ENCODE results near the gene DCLRE1C.
A peak's percentile ranks its signal among the peaks of the same experiment; 100 is the strongest.
"Not testable (repeated sequence)": the region's sequence is repeated elsewhere in the genome, so short reads cannot be mapped to it uniquely, and the experiment has no call there.

DCLRE1C gene

DNA sequence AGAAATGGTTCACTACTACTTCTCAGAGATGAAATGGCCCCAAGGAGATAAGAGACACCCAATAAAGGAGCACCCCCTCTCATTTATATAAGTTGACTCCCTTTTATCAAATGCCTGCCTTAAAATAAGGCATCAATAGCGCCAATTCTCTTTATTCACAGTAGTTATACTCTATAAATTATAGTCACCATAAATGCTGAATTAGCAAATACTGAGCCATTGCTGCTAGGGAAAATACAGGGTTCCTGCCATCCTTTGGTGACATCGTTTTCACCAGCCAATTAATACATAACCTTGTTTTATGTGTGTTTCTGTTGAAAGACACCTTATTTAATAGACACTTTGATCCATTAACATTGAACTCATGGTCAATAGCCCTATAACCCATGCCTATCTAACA, 28.6 kb downstream of the DCLRE1C start:
- Mint-ChIP-seq H3K9me3 (no peaks in the 10 kb centered on the region), H3K36me3 (ENCODE audit: low read depth) (peaks cover 79% of the 10 kb centered on the region), H3K4me3 (no peak overlapping the region), H3K27ac (no peak overlapping the region), H3K4me1 (ENCODE audit: low read depth) (peaks cover 3% of the 10 kb centered on the region), H3K27me3 (ENCODE audit: low read depth) (no peaks in the 10 kb centered on the region)
- no peak for DNase-seq (ENCODE audit: low spot score)

DNA sequence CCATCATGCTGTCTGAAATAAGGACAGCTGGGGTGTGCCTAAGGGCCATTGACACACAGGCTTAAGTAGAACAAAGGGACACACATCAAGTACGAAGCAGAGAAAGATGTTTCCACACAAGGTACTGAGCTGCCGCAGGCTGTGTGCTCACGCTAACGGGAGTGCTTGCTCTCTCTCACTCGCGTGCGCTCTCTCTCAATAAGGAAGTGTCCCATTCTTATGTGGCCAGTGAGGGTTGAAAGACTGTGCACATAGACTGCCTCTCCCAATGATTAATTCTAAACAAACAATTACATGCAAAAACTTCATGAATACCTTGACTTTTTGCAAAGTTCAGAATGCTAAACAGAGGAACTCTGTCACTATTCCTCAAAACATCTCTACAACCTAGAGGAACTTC, 29.9 kb downstream of the DCLRE1C start:
- Mint-ChIP-seq H3K9me3 (peaks cover 3% of the 10 kb centered on the region), H3K4me3 (no peak overlapping the region), H3K27me3 (ENCODE audit: low read depth) (no peaks in the 10 kb centered on the region), H3K27ac (no peak overlapping the region), H3K36me3 (ENCODE audit: low read depth) (peaks cover 87% of the 10 kb centered on the region), H3K4me1 (ENCODE audit: low read depth) (peaks cover 3% of the 10 kb centered on the region)
- DNase-seq (ENCODE audit: low spot score), result no peak

- Mint-ChIP-seq H3K9me3 (peaks cover 46% of the 10 kb centered on the region), H3K27ac (no peak overlapping the region), H3K4me3 (no peak overlapping the region), H3K36me3 (ENCODE audit: low read depth) (peaks cover 97% of the 10 kb centered on the region), H3K27me3 (ENCODE audit: low read depth) (no peaks in the 10 kb centered on the region), H3K4me1 (ENCODE audit: low read depth) (peaks cover 13% of the 10 kb centered on the region)
- DNase-seq (ENCODE audit: low spot score), result no peak
Observed at GRCh38 chr10:14918964-14919363, 34.9 kb downstream of the DCLRE1C start.

DNA sequence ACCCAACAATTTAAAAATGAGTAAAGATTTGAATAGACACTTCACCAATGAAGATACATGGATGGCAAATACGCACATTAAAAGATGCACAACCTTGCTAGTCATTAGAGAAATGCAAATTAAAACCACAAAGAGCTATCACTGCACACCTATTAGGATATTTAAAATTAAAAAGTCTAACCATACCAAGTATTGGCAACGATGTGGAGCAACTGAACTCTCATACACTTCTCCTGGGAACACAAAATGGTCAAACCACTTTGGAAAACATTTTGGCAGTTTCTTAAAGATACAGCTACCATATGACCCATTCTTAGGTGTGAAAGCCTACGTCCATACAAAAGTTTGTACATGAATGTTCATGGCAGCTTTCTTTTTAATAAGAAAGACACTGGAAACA, 36.1 kb downstream of the DCLRE1C start:
- no peak for DNase-seq (ENCODE audit: low spot score)
- peaks cover 53% of the 10 kb centered on the region for H3K9me3 Mint-ChIP-seq

GRCh38 chr10:14916600-14916999, 37.3 kb downstream of the DCLRE1C start:
- Mint-ChIP-seq H3K27ac (no peak overlapping the region), H3K4me1 (ENCODE audit: low read depth) (peaks cover 13% of the 10 kb centered on the region), H3K4me3 (no peak overlapping the region), H3K36me3 (ENCODE audit: low read depth) (peaks cover 95% of the 10 kb centered on the region), H3K27me3 (ENCODE audit: low read depth) (no peaks in the 10 kb centered on the region), H3K9me3 (peaks cover 53% of the 10 kb centered on the region)
- no peak for DNase-seq (ENCODE audit: low spot score)

More for the DNA sequence above, 36.1 kb downstream of the DCLRE1C start:
- peaks cover 97% of the 10 kb centered on the region for H3K36me3 Mint-ChIP-seq (ENCODE audit: low read depth)
- H3K27me3 Mint-ChIP-seq (ENCODE audit: low read depth), result no peaks in the 10 kb centered on the region
- no peak overlapping the region for H3K27ac Mint-ChIP-seq
- no peak overlapping the region for H3K4me3 Mint-ChIP-seq
- H3K4me1 Mint-ChIP-seq (ENCODE audit: low read depth), result peaks cover 13% of the 10 kb centered on the region

DNA sequence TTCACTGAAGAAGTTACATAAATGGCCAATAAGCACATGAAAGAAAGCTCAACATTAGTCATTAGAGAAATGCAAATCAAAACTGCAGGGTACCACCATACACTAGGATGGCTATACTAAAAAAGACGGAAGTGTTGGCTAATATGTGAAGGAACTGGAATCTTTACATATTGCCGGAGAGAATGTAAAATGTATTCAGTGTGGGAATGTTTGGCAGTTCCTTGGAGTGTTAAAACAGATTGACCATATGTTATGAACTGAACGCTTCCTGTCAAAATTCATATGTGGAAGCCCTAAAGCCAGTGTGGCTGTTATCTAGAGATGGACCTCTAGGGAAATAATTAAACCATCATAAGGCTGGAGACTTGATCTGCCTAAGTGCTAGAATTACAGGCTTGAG, 42.1 kb downstream of the DCLRE1C start:
- peaks cover 91% of the 10 kb centered on the region for H3K36me3 Mint-ChIP-seq (ENCODE audit: low read depth)
- peaks cover 42% of the 10 kb centered on the region for H3K9me3 Mint-ChIP-seq
- H3K27me3 Mint-ChIP-seq (ENCODE audit: low read depth), result no peaks in the 10 kb centered on the region
- DNase-seq (ENCODE audit: low spot score), result no peak
- H3K4me3 Mint-ChIP-seq, result no peak overlapping the region
- H3K27ac Mint-ChIP-seq, result no peak overlapping the region
- H3K4me1 Mint-ChIP-seq (ENCODE audit: low read depth), result peaks cover 11% of the 10 kb centered on the region

- Mint-ChIP-seq H3K9me3 (peaks cover 34% of the 10 kb centered on the region), H3K36me3 (ENCODE audit: low read depth) (peaks cover 89% of the 10 kb centered on the region), H3K27me3 (ENCODE audit: low read depth) (no peaks in the 10 kb centered on the region), H3K4me3 (no peak overlapping the region), H3K4me1 (ENCODE audit: low read depth) (peaks cover 10% of the 10 kb centered on the region), H3K27ac (no peak overlapping the region)
- no peak for DNase-seq (ENCODE audit: low spot score)
Observed at GRCh38 chr10:14910953-14911352, 42.9 kb downstream of the DCLRE1C start.

DNA sequence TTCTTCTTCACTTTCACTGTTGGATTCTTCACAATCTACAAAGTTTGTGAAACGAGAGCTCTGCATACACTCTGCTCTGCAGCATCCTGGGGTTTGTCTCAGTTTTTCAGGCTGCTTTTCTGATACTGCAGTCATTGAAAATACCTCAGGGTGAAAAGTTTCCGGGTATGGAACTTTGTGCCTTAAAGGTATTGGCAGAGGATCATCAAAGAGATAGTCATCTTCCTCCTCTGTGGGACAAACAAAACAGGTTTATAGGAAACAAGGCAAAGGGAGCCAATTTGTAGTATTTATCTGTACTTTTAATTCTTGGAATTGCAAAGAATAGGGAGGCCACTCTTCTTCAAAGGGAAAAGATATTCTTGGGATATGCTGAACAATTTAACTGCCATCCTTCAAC, 44.8 kb downstream of the DCLRE1C start:
- H3K4me3 Mint-ChIP-seq, result no peak overlapping the region

GRCh38 chr10:14907591-14907990, 46.3 kb downstream of the DCLRE1C start:
- peaks cover 70% of the 10 kb centered on the region for H3K36me3 Mint-ChIP-seq (ENCODE audit: low read depth)
- not testable (repeated sequence) for DNase-seq (ENCODE audit: low spot score); H3K27ac Mint-ChIP-seq; H3K4me1 Mint-ChIP-seq (ENCODE audit: low read depth); H3K27me3 Mint-ChIP-seq (ENCODE audit: low read depth); H3K4me3 Mint-ChIP-seq; H3K9me3 Mint-ChIP-seq

More for the DNA sequence above, 44.8 kb downstream of the DCLRE1C start:
- Mint-ChIP-seq H3K27me3 (ENCODE audit: low read depth) (no peaks in the 10 kb centered on the region), H3K9me3 (peaks cover 18% of the 10 kb centered on the region), H3K27ac (no peak overlapping the region), H3K36me3 (ENCODE audit: low read depth) (peaks cover 80% of the 10 kb centered on the region), H3K4me1 (ENCODE audit: low read depth) (peaks cover 3% of the 10 kb centered on the region)
- no peak for DNase-seq (ENCODE audit: low spot score)

DNA sequence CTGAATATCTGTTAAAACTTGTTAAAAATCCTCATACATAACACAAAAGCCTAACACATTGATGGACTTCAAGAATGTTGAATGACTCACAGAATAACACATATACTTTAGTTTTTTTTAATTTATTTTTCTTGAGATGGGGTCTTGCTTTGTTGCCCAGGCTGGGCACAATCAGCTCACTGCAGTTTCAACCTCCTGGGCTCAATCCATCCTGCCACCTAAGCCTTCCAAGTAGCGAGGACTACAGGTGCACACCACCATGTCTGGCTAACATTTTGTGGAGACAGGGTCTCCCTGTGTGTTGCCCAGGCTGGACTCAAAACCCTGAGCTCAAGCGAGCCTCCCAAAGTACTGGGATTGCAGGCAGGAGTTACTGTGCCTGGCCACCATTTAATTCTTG, 47.1 kb downstream of the DCLRE1C start:
- peaks cover 9% of the 10 kb centered on the region for H3K9me3 Mint-ChIP-seq
- DNase-seq (ENCODE audit: low spot score), result no peak
- no peaks in the 10 kb centered on the region for H3K27me3 Mint-ChIP-seq (ENCODE audit: low read depth)
- peaks cover 65% of the 10 kb centered on the region for H3K36me3 Mint-ChIP-seq (ENCODE audit: low read depth)
- H3K4me1 Mint-ChIP-seq (ENCODE audit: low read depth), result peaks cover 3% of the 10 kb centered on the region
- H3K27ac Mint-ChIP-seq, result no peak overlapping the region
- no peak overlapping the region for H3K4me3 Mint-ChIP-seq

GRCh38 chr10:14905890-14906289, 48.0 kb downstream of the DCLRE1C start:
- Mint-ChIP-seq H3K9me3 (peaks cover 9% of the 10 kb centered on the region), H3K27me3 (ENCODE audit: low read depth) (no peaks in the 10 kb centered on the region), H3K27ac (peak overlapping the region; percentile 26), H3K4me1 (ENCODE audit: low read depth) (peaks cover 3% of the 10 kb centered on the region), H3K4me3 (no peak overlapping the region), H3K36me3 (ENCODE audit: low read depth) (peaks cover 58% of the 10 kb centered on the region)
- DNase-seq (ENCODE audit: low spot score), result no peak

DNA sequence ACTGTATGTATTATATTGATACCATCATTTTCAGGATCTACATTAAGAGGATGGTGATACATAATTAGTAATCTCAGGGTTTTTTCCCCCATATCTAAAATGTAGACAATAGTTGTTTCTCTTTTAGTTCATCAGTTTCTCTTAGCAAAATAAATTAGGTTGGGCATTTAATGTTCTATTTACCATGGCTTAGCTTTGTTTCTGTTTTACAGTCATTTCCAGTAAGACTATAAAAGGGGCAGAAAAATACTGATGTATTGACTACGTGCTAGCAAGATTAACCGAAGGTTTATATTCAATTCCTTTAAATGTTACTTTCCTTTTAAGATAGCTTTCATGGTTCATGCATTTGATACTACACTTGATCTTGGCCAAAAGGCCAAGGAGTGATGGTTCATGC, 49.0 kb downstream of the DCLRE1C start:
- Mint-ChIP-seq H3K4me1 (ENCODE audit: low read depth) (peaks cover 3% of the 10 kb centered on the region), H3K9me3 (peaks cover 9% of the 10 kb centered on the region), H3K27ac (no peak overlapping the region), H3K4me3 (no peak overlapping the region), H3K36me3 (ENCODE audit: low read depth) (peaks cover 53% of the 10 kb centered on the region), H3K27me3 (ENCODE audit: low read depth) (no peaks in the 10 kb centered on the region)
- DNase-seq (ENCODE audit: low spot score), result no peak

DNA sequence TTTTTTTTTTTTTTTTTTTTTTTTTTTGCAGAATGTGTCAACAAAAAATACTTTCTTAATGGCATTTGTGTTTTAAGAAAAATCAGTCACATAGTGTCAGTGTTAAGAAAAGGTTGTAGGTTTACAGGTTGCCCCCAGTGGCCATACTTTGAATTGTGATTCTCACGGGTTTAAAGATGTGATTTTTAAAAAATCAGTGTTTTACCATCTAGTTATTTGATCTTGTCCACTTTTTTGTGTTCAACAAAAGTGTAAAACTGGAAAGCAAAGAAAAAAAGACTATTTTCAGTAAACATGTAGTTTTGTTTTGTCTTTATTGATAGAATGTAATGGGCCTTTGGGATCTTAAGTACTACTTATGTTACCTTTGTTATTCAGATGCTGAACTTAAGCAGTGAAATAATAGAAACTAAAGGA, 49.6 kb downstream of the DCLRE1C start:
- no peaks in the 10 kb centered on the region for H3K27me3 Mint-ChIP-seq (ENCODE audit: low read depth)
- H3K9me3 Mint-ChIP-seq, result peaks cover 9% of the 10 kb centered on the region
- H3K4me1 Mint-ChIP-seq (ENCODE audit: low read depth), result peaks cover 3% of the 10 kb centered on the region
- H3K36me3 Mint-ChIP-seq (ENCODE audit: low read depth), result peaks cover 53% of the 10 kb centered on the region
- no peak overlapping the region for H3K27ac Mint-ChIP-seq
- no peak for DNase-seq (ENCODE audit: low spot score)
- no peak overlapping the region for H3K4me3 Mint-ChIP-seq

- Mint-ChIP-seq H3K4me3 (no peak overlapping the region), H3K27ac (no peak overlapping the region), H3K4me1 (ENCODE audit: low read depth) (peaks cover 9% of the 10 kb centered on the region), H3K36me3 (ENCODE audit: low read depth) (peaks cover 14% of the 10 kb centered on the region), H3K27me3 (ENCODE audit: low read depth) (no peaks in the 10 kb centered on the region), H3K9me3 (no peaks in the 10 kb centered on the region)
- no peak for DNase-seq (ENCODE audit: low spot score)
Observed at GRCh38 chr10:14891151-14891550, 62.7 kb downstream of the DCLRE1C start.

DNA sequence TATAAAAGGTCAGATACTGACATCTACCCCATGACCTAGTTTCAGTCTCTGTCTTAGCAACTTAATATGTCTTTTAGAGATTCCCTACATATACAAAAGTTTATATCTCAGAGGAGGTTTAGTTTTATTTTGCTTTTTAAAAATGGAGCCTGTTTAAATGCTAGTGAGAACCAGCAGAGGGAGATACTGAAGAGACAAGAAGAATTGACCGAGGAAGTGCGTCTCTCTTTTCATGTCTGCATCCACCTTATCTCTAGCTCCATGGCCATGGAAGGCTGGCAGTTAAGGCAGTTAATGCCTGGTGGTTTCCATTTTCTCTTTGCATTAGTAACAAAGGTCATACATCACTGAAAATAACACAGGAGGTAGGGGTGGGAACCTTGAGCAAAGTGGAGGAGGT, 64.6 kb downstream of the DCLRE1C start:
- no peaks in the 10 kb centered on the region for H3K27me3 Mint-ChIP-seq (ENCODE audit: low read depth)
- H3K36me3 Mint-ChIP-seq (ENCODE audit: low read depth), result peaks cover 14% of the 10 kb centered on the region
- peaks cover 9% of the 10 kb centered on the region for H3K4me1 Mint-ChIP-seq (ENCODE audit: low read depth)
- no peak overlapping the region for H3K4me3 Mint-ChIP-seq
- no peak for DNase-seq (ENCODE audit: low spot score)
- H3K9me3 Mint-ChIP-seq, result no peaks in the 10 kb centered on the region
- H3K27ac Mint-ChIP-seq, result no peak overlapping the region
